ENCODE results near the gene TCF19.
"Not testable (repeated sequence)": the region's sequence is repeated elsewhere in the genome, so short reads cannot be mapped to it uniquely, and the experiment has no call there.

The TCF19 gene

DNA sequence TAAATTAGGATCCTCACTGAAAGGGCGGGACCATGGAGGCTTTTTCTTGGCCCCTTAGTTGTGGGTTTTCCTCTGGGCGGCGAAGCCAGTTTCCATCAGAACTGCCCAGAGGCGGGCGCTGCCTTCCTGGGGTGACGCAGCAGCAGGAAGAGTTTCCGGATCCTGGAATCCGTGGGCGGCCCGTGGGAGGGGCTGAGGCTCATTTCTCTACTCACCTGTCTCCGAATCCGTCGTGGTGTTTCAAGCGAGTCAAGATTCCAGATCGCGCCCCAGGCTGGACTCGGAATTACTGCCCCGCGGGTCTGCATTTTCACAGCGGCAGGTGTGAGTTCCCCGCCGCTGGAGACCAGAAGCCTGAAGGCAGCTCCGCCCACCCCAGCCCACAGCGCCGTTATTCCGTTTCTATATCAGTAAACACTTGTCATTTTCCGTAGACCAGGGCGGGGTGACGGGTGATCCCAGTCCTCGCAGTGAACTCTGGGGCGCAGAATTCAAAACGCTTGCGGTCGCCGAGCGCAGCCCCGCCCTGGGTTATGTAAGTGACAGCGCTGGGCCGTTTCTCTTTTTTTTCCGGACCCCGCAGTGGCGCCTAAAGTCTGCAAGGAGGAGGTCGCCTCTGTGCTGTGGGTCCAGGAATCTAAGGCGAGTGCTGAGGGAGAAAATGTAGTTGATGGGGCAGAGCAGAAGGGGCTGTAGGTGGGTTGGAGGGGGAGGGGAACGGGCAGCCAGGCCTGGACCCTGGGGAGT is 39.3 kb downstream of the TCF19 start:
- DNase-seq (ENCODE audit: extremely low read depth, low read depth) = peak; percentile 52
- TF ChIP-seq, protein P1, sequence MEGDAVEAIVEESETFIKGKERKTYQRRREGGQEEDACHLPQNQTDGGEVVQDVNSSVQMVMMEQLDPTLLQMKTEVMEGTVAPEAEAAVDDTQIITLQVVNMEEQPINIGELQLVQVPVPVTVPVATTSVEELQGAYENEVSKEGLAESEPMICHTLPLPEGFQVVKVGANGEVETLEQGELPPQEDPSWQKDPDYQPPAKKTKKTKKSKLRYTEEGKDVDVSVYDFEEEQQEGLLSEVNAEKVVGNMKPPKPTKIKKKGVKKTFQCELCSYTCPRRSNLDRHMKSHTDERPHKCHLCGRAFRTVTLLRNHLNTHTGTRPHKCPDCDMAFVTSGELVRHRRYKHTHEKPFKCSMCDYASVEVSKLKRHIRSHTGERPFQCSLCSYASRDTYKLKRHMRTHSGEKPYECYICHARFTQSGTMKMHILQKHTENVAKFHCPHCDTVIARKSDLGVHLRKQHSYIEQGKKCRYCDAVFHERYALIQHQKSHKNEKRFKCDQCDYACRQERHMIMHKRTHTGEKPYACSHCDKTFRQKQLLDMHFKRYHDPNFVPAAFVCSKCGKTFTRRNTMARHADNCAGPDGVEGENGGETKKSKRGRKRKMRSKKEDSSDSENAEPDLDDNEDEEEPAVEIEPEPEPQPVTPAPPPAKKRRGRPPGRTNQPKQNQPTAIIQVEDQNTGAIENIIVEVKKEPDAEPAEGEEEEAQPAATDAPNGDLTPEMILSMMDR (IDR thresholded peaks at IDR 0.05; ENCODE audit: low read depth, low read length, missing control alignments) = no peak
- H3K4me3 ChIP-seq (replicated peaks; ENCODE audit: low read depth, low read length) = peak overlapping the region; percentile 50

DNA sequence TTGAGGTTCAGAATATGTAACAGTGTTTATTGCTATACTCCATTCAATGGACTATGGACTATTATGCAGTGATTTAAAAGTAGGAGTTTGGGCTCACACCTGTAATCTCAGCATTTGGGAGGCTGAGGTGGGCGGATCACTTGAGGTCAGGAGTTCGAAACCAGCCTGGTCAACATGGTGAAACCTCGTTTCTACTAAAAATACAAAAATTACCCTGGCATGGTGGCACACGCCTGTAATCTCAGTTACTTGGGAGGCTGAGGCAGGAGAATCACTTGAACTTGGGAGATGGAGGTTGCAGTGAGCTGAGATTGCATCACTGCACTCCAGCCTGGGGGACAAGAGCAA is 40.7 kb downstream of the TCF19 start:
- DNase-seq (ENCODE audit: extremely low read depth, low read depth); H3K4me3 ChIP-seq (replicated peaks; ENCODE audit: low read depth, low read length): not testable (repeated sequence)

DNA sequence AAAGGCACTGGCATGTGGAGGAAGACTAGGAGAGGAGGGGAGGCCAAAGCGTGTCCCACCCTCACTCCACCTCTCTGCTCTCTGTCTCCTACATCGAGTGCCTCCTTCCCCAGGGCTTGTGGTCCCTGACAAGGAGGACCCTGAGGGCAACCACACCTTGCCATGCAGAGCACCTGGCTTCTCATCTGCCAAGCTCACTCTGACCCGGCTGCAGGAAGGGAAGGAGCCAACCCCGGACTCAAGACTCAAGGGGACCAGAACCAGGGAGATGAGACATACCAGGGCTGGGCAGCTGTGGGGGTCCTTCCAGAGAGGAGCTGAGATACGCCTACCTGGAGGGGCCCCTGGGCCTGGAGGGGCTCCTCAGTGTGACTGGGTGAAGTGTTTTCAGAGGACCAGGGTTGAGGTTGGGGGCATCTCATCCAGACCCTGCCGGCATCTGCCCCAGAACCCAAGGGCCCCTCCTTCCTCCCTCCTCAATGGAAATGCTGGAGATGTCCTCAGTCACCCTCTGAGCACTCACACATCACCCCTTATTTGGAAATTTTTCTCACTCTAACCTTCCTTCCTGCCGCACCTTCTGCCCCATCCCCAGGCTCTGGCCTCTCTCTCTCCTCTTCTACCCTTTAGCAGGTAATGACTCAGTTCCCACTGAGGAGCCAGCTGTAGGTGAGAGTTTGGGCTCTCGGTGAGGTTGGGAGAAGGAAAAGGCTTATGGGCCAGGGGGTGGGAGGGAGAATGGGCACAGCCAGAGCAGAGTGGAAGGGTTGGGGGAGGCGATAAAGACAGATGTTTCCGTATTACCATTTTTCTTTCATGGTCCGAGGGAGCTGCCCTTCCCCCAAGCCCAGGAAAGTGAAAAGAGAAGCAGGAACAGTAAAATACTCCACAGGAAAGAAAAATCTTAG is 44.1 kb downstream of the TCF19 start:
- DNase-seq (ENCODE audit: extremely low read depth, low read depth) = no peak
- no peak overlapping the region for H3K4me3 ChIP-seq (replicated peaks; ENCODE audit: low read depth, low read length)
- TF ChIP-seq, protein P1 (IDR thresholded peaks at IDR 0.05; ENCODE audit: low read depth, low read length, missing control alignments) = no peak

DNA sequence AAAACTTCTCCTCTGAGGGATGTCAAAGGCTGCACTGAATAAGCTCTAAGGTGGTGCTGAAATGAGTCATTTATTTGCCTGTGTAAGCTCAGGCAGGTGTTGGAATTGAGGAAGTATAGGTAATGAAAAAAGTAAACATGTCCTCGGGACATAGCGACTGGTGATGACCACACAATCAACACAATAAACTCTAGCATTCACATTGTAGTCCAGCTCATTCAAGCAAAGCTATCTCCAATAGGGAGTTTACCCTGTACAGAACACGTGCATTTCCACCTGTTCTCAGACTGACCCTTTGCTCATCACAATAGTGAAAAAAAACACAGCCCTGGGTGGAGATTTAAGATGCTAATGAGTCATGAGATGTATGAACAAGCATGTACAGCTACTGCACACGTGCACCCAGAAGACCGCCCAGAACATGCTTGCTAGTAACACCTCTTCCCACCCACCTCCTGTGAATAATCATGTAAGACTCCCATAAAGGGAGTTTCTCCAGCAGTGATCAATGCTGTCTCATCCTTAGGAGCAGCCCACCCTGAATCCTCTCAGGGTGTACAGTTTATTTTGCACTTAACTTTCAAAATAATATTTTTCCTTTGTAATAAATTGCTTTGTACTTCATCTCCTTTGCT is 45.1 kb downstream of the TCF19 start:
- TF ChIP-seq, protein P1 (IDR thresholded peaks at IDR 0.05; ENCODE audit: low read depth, low read length, missing control alignments) = no peak
- H3K4me3 ChIP-seq (replicated peaks; ENCODE audit: low read depth, low read length) = peak overlapping the region; percentile 39
- DNase-seq (ENCODE audit: extremely low read depth, low read depth) = peak; percentile 51

DNA sequence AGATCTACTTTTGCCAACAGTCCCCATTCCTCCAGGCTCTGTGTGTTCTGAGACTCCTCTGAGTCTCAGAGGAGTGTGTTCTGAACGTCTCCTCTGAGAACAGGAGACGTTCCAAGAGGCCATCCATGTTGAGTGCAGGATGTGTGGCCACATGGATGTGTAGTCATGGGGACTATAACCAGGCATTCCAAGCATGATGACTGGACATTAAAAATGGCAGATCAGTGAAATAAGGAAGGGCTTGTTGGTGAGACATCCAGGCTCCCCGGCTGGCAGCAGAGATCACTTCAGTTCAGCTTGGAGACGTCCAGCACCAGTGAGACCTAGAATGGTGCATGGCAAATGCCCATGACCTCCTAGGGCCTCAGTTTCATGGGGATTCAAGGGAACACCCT is 46.4 kb downstream of the TCF19 start:
- TF ChIP-seq, protein P1 (IDR thresholded peaks at IDR 0.05; ENCODE audit: low read depth, low read length, missing control alignments) = no peak
- no peak overlapping the region for H3K4me3 ChIP-seq (replicated peaks; ENCODE audit: low read depth, low read length)

DNA sequence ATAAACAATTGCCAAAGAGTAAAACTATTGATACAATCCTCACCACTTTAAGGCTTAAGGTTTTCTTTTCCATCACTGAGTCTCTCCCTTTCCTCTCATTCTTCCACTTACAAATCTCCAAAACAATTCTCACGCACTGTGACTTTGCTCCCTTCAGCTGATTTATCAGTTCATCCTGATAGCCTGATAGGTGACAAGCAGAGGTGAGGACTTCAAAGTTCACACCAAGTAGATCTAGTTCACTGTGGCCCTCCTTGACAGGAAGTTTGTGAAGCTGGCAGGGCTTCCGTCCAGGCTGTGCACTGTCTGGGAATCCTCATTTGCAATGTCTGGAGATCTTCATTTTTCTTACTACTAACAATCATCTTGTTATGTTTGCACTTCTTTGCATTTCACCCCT is 47.2 kb downstream of the TCF19 start:
- TF ChIP-seq, protein P1 (IDR thresholded peaks at IDR 0.05; ENCODE audit: low read depth, low read length, missing control alignments) = no peak
- no peak overlapping the region for H3K4me3 ChIP-seq (replicated peaks; ENCODE audit: low read depth, low read length)
- no peak for DNase-seq (ENCODE audit: extremely low read depth, low read depth)

More for the DNA sequence above, 46.4 kb downstream of the TCF19 start:
- no peak for DNase-seq (ENCODE audit: extremely low read depth, low read depth)

DNA sequence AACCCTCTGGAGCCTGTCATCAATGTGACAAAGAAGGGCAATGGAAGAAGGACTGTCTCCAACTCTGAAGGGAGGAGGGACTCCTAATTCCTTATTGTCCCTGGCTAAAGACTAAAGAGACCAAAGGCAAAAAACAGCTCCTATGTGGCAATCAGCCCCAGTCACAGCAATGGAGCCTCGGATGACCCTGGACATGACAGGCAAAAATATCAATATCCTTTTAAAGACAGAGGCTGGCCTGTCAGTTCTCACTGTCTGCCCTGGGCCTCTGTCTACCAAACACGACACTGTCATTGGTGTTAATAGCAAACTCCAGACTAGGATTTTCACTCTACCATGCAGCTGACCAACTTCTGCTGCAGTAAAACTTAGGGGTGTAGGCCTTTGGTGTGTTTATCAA is 50.1 kb downstream of the TCF19 start:
- TF ChIP-seq, protein P1 (IDR thresholded peaks at IDR 0.05; ENCODE audit: low read depth, low read length, missing control alignments) = no peak
- DNase-seq (ENCODE audit: extremely low read depth, low read depth) = no peak
- no peak overlapping the region for H3K4me3 ChIP-seq (replicated peaks; ENCODE audit: low read depth, low read length)
